Stromal cell of bone marrow (primary cell): Measurements from ENCODE around the gene PLEKHG2.
A peak's percentile ranks its signal among the peaks of the same experiment; 100 is the strongest.

ENCODE experiments used
- DNase-seq: peaks from one replicate; pipeline ENCODE4 v3.0.0-alpha.2; 2012; ENCODE audit warnings: low read depth

PLEKHG2 gene

DNA sequence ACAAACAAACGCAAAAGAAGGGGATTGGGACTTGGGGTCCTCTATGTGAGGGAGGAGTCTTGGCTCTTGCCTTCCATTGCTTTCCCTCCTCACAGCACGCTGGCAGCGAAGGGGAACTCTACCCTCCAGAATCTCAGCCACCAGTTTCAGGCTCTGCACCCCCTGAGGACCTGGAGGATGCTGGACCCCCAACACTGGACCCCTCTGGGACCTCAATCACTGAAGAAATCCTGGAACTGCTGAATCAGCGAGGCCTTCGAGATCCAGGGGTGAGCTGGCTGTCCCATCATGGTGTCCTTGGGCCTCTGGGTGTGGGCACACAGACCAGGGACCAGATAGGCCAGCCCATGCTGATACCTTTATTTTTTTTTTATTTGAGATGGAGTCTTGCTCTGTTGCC lies 9.6 kb downstream of the PLEKHG2 start:
- DNase-seq, result no peak

DNA sequence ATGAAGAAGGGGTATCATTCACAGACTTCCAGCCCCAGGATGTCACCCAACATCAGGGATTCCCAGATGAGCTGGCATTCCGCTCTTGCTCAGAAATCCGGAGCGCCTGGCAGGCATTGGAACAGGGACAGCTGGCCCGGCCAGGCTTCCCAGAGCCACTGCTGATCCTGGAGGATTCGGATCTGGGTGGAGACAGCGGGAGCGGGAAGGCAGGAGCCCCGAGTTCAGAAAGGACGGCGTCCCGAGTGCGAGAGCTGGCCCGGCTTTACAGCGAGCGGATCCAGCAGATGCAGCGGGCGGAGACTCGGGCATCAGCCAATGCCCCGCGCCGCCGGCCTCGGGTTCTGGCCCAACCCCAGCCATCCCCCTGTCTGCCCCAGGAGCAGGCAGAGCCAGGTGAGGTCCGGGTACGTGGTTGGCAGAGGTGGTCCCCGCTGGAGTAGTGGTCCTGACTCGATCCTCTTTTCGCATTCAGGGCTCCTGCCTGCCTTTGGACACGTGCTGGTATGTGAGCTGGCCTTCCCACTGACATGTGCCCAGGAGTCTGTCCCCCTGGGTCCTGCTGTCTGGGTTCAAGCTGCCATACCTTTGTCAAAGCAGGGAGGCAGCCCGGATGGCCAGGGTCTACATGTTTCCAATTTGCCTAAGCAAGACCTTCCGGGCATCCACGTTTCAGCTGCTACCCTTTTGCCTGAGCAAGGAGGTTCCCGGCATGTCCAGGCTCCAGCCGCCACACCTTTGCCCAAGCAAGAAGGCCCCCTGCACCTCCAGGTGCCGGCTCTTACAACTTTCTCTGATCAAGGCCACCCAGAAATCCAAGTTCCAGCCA lies 11.0 kb downstream of the PLEKHG2 start:
- no peak for DNase-seq

DNA sequence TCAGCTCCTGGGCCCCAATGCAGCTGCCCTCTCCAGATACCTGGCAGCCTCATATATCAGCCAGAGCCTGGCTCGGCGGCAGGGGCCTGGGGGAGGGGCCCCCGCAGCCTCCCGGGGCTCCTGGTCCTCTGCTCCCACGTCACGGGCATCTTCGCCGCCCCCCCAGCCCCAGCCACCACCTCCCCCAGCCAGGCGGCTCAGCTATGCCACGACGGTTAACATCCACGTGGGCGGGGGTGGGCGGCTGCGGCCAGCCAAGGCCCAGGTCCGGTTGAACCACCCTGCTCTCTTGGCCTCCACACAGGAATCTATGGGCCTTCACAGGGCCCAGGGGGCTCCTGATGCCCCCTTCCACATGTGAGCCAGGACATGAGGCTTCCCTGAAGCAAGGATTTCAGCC lies 12.5 kb downstream of the PLEKHG2 start:
- no peak for DNase-seq

DNA sequence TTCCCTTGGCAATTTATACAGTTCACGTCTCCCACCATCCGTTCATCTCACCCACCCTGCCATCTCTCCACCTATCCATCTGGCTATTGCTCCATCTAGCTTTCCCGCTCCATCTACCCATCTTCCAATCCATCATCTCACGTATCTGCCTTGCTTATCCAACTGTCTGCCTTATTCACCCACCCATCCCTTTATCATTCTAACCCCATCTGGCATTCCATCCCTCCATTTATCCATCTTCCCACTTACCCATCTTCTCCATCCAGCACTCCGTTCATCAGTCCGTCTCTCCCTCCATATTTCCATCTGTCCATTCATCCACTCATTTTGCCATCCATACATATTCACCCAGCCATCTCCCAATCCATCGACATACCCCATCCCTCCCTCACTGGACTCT lies 13.3 kb downstream of the PLEKHG2 start:
- DNase-seq, result no peak

DNA sequence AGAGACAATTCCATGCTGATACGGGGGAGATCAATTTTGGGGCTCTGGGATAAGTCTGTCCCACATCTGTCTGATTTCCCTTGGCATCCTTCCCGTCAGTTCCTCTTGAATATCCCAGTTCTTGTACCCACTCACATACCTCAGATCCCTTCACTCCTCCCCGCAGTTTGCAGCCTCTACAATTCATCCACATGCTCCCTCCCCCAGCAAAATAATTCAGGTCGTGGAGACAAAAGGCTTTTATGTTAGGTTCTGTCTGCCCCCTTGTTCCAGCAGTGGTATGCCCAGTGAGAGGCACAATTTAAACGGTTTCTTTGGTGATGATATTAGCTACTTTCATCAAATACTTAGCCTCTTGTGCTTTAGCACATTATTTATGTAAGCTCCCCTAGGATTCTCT lies 13.7 kb downstream of the PLEKHG2 start:
- no peak for DNase-seq

DNA sequence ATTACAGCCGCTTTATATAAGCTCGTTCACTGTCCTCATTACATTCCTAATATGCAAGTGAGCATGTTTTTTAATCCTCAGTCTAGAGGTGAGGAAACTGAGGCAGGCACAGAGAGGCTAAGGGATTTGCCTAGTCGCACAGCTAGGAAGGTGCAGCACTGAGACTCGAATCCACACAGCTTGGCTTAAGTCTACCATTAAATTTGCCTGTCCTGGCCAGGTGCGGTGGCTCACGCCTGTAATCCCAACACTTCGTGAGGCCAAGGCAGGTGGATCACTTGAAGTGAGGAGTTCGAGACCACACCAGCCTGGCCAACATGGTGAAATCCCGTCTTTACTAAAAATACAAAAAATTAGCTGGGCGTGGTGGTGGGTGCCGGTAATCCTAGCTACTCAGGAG lies 15.2 kb downstream of the PLEKHG2 start:
- DNase-seq, result no peak

DNA sequence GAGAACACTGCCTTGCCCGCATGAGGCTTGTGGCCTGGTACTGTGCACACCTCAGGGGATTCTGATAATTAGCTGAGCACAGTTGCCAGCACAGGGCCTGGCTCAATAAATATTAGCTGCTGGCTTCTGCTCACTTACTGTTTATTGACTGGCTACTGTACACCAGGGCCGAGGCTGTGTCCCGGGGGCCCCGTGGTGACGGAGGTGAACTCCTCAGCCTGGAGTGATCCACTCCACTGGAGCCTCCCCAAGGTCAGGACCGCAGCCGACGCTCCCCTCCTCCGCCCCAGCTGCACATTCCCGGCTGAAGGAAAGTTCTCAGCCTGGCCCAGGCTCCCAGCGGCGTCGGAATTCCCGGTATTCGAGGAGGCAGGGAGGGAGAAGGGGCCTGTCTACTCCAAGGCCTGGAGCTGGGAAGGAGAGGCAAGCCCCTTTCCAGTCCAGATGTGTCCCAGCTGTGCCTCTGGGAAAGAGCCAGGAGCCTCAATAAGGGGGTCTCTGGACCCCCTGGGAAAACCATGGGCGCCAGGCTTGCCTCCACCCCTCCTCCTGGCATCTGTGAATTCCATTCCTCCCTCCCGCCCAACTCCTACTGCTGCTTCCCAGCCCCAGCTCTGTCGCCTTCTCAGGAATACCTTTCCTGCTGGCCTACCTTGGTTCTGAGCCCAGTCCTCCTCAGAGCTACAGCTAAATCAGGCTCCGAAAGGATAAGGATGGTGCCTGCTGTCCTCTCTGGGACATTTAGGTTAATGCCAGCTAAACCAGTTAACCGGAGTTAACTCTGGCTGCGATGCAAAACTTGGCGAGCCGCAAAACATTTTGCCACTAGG lies 16.0 kb downstream of the PLEKHG2 start:
- DNase-seq, result peak; percentile 65

DNA sequence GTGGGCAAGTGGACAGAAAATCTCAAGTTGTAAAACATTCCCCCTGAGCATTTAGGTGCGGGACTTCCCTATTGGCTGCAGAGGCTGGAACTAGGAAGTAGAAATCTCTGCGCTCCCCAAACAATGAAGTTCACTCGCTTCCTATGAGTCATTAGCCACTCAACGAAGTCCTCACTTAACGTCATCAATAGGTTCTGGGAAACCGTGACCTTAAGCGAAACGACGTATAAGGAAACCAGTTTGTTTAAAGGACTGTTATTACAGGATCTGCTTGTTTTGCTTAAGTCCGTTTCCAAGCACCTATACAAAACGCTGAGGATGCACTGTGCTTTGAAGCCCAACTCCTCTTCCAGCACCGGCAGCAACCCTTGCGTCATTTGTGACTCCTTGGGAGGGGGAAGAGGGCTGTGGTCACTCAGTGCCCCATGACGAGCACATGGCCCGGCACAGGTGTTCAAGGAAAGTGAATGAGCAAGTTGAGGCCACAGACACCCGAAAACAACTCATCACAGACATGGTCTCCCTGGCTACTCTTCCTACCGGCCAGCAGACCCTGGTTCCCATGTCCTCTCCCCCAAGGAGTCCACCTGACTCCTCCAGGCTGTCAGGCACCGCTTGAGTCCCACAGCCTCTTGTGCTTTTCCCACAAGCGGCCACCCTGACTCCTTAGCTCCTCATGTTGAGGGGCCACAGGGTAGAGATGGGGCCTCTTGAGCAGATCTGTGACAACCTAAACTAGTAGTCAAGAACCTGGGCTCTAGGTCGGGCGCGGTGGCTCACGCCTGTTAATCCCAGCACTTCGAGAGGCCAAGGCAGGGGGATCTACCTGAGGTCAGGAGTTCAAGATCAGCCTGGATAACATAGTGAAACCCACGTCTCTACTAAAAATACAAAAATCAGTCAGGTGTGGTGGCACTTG lies 18.5 kb downstream of the PLEKHG2 start:
- DNase-seq, result no peak

DNA sequence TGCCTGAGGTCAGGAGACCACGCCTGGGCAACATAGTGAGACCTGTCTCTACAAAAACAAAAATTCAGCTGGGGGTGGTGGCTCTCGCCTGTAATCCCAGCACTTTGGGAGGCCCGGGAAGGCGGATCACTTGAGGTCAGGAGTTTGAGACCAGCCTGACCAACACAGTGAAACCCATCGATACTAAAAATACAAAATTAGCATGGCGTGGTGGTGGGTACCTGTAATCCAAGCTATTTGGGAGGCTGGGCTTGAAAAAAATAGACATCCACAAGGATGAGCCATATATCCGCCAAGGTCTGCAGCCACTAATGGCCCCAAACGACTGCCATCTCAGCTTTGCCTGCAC lies 20.2 kb downstream of the PLEKHG2 start:
- no peak for DNase-seq

DNA sequence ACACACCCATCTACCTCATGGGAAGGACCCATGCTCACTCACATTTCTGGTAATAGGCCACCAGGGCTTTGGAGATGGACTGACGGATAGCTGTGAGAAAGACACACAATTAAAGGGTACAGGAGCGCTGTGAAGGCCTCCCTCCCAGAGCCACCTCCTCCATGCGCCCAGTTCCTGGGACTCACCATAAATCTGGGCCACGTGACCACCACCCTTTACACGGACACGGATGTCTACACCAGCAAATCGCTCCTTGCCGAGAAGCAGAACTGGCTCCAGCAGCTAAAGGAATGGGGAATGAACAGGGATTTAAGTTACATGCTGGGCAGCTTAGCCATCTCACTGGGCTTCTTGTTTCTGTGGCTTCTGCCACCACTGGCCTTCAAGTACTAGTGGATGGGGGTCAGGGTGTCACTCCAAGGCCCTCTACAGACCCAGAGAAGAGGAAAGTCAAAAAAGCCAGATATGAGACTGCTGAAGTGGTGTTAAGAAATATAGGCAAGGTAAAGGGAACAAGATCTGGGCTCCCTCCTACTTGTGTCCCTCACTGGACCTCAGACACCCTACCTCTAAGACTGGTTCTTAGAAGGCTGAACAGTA lies 21.1 kb downstream of the PLEKHG2 start:
- no peak for DNase-seq

DNA sequence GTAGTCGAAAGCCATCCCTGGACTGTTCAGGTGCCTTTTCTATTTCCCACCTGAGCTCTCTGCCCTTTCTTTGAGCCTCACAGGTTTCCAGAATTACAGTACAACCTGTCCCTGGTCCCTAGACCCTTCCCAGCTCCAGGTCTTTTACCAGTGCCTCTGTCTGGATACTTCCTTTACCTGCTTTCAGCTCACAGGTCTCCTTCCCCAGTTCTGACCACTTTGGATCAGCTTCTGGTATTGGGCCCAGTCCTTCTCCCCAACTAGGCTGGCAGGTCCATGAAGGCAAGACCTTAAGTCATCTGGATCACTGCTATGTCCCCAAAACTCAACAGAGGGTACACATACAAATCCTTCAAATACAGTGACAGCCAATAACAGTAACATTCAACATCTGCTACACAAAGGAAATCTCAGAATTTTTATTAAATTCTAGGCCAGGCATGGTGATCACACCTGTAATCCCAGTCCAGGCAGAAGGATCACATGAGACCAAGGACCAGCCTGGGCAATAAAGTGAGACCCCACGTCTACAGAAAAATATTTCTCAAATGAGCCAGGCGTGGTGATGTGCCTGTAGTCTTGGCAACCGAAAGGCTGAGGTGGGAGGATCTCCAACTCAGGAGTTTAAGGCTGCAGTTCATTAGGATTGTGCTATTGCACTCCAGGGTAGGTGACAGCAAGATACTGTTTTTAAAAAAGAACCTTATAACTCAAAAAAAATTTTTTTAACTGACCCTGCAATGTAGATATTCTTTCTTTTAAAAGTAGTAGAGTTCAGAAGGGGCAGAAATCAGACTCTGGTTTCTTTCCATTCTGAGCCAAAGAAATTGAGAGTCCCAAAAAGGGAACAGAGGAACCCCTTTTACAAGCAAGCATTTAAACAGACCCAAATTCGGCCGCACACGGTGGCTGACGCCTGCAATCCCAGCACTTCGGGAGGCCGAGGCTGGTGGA lies 21.9 kb downstream of the PLEKHG2 start:
- no peak for DNase-seq

DNA sequence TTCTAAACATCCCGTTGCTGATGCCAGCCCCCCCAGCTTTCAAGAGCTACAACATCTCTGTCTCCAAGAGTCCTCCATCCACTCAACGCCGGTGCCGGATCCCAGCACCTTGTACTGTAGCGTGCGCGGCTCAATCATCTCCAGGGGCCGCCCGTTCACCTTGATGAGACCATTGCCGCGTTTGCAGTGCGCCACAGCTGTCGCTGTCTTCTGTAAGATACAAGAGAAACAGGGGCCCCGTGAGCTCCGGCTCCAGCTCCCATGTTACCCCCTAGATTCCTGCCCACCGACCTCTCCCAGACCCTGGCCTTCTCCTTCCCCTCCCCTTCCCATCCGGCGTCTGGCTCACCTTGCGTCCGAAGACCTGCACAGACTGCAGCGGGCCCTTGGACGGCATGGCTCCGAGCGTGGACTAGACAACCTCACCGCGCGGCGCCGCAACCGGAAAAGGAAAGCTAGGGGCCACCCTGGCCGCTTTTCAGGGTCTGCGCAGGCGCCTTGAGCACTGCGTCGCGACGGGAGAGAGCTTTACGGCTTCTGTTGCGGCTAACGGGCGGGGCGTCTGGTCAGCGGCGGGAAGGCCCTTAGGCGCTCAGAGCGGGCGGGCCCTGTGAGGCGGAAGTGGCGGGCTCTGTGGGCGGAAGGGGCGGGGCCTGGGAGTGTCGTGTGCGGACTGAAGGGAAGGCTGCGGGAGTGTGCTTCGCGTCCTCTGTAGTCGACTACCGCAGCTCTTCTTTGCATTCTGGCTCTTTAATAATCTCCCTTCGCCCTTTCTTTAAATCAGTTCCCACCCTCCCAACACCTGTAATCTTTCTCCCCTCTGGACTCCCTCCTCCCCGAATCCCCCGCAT lies 23.3 kb downstream of the PLEKHG2 start, which contains the start of gene RPS16:
Gene RPS16, minus strand, starts transcription at position 451 of the 851 bp plus-strand sequence. Its CDS starts 54 bp downstream, at position 397.
- peak; percentile 95 for DNase-seq

DNA sequence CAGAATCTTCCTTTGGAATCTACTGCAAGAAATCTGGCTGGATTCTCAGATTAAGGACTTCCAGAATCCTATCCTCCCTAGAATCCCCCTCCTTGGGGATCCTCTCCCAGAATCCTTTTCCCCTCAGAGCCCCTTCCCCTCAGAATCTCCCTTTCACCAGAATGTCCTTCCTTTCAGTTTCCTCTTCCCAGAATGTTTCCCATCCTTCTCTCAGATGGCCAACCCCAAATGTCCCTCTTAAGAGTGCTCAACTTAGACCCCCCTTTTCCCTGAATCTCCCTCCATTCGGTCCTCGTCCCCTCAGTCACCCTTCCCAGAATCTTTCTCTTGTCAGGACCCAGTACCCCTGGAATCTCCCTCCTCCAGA lies 23.9 kb downstream of the PLEKHG2 start:
- DNase-seq, result no peak

DNA sequence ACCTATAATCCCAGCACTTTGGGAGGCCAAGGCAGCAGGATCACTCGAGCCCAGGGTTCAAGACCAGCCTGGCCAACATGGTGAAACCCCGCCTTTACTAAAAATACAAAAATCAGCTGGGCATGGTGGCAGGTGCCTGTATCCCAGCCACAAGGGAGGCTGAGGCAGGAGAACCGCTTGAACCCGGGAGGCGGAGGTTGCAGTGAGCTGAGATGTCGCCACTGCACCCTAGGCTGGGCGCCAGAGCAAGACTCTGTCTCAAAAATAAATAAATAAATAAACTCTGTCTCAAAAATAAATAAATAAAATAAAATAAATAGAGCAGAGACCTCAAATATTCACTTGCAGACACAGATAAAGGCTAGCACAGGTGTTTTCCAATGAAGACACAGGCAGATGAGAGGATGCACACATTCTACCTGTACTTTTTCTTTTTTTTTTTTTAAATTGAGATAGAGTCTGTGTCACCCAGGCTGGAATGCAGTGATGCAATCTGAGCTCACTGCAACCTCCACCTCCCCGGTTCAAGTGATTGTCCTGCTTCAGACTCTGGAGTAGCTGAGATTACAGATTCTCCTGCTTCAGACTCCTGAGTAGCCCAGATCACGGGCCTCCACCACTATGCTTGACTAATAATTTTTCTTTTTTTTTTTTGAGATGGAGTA lies 25.9 kb downstream of the PLEKHG2 start:
- DNase-seq, result no peak

DNA sequence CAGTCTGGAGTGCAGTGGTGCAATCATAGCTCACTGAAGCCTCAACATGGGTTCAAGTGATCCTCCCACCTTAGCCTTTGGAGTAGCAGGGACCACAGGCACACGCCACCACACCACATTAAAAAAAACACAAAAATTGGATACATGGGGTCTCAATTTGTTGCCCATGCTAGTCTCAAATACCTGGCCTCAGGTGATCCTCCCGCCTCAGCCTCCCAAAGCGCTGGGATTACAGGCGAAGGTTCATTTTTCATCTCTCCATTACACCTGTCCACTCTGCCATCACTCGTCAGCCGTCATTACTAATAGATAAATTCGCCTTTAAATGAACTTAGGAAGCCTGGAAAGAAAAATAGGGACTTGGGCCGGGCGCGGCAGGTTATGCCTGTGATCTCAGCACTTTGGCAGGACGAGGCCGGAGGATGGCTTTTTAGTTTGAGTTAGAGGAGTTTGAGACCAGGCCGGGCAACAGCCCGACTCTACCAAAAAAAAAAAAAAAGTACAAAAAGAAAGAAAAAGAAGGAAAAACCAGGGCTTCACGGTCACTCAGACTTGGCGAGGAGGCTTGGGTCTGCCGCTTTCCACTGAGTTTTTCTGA lies 32.2 kb downstream of the PLEKHG2 start:
- DNase-seq, result no peak

DNA sequence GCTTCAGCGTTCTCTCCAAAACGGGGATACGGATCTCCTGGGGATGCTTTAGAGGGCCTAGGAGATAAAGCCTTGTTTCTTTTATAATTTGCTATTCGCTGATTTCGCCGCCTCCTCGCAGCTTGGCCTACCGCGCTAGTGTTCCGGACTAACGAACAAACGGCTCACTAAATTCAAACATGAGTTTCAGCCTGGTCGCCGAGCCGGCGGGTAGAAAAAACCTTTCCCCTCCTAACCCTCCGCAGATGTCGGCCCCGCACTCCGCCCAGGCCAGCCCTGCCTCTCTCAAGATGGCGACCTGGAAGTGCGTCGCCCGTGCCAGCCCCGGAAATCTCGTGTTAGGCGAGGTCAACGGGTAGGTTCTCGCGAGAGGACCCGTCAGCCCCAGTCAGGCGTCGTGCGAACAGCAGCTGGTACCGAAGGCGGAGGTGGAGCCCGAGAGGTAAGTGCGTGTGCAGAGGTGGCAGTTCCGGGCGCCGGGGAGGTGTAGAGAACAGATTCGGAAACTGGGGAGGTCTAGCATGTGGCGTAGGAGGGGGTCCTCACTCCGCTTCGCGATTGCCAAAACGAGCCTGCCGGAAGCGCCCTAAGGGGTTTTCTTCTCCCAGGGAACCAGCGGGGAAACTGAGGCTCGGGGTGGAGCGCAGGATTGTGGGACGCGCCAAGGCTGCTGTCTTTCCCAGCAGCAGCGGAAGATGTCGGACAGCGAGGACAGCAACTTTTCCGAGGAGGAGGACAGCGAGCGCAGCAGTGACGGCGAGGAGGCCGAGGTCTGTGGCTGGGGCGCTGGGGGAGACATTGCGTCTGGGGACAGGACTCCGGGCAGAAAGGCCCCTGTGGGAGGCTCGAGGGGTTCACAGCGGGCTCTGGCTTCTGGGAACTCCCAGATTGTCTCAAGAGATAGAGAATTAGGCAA lies 33.0 kb downstream of the PLEKHG2 start, which contains the start of gene SUPT5H:
Gene SUPT5H, plus strand, starts transcription at position 387 of the 916 bp plus-strand sequence. Its CDS starts 309 bp downstream, at position 696.
- peak; percentile 93 for DNase-seq

DNA sequence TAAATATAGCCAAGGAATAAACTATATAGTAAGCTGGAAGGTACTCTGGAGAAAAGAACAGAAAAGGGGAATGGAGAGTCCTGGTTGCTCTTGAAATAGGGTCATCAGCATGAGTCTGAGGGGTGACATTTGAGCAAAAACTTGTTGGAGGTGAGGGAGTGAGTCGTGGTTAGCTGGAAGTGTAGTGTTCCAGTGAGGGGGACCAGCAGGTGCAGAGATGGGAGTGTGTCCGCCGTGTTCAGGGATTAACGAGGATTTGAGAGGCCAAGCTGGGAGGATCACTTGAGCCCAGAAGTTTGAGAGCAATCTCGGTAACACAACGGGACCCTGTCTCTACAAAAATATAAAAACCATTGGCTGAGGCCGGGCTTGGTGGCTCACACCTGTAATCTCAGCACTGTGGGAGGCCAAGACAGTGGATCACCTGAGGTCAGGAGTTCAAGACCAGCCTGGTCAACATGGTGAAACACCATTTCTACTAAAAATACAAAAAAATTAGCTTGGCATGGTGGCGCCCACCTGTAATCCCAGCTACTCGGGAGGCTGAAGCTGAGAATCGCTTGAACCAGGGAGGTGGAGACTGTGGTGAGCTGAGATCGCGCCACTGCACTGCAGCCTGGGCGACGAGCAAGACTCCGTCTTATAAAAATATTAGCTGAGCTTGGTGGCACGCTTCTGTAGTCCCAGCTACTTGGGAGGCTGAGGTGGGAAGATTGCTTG lies 34.1 kb downstream of the PLEKHG2 start:
- no peak for DNase-seq
